CD4-positive, alpha-beta T cell treated with Interleukin-15 for 4 hours (primary cell): ENCODE measurements around the gene CDYL2.
A peak's percentile ranks its signal among the peaks of the same experiment; 100 is the strongest.
"Not testable (repeated sequence)": the region's sequence is repeated elsewhere in the genome, so short reads cannot be mapped to it uniquely, and the experiment has no call there.

Source experiments
- DNase-seq: peaks from one replicate; pipeline ENCODE4 v3.0.0-alpha.2; 2020; ENCODE audit warnings: low spot score

CDYL2 gene

DNA sequence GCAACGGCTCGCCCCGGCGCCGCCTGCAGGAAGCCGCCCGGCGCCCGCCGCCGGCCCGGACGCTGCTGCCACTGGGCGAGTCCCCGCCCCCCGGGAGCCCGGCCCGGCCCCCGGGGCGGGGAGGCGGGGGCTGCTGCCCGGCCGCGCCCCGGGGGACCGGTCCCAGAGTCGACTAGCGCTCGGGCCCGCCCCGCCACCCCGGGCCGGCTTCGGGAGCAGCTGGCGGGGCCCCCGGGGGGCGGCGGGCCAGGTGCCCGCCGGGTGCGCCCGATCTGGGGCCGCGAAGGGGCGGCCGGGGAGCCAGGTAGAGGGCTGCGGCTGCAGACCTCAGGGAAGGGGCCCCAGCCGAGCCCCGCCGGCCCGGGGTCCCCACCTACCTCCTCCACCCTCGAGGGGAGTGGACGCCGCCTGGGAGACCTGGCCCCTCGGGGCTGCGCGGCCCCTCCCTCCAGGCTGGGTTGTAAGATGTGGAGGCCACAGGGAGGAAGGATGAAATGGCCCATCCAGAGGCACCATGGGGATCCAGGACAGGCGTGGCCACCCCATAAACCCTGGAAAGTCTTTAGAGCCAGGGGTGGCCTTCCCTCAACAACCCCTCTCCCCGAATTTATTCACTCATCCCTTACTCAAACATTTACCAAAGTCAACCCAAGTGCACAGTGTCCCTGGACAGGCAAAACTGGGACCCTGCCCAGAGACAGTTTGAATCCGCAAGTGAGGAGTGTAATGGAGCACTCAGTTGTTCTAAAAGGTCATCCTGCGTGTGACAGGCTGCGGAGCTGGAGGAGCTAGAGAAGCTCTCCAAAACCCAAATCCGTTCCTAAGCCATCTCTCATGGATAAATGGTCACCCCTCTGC, at the start of gene CDYL2:
CDYL2 (minus strand) TSS at position 73 of the 858 bp plus-strand sequence. CDS start 425 bp downstream, outside the sequence.
- peak; percentile 46 for DNase-seq

GRCh38 chr16:80852261-80852872, 48.0 kb upstream of the CDYL2 start:
- no peak for DNase-seq

DNA sequence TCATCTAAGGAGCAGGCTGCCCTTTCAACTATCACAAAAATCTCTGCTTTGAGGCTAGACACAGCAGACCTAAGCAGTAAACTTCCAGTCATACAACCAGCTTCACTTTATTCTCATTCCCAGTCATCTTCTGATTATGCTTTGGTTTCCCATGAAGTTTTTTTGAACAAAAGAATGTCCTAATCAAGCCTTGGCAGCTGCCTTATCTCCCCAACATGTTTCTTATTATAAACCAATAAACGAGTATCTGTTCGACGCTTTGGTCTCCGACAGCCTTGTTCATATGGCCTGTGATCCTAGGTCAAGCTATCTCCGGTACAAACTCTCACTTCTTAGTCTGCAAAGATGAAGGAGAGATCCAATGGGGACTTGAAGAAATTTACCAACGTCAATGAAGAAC, 47.4 kb upstream of the CDYL2 start:
- DNase-seq = no peak

GRCh38 chr16:80850757-80851156, 46.4 kb upstream of the CDYL2 start:
- no peak for DNase-seq

DNA sequence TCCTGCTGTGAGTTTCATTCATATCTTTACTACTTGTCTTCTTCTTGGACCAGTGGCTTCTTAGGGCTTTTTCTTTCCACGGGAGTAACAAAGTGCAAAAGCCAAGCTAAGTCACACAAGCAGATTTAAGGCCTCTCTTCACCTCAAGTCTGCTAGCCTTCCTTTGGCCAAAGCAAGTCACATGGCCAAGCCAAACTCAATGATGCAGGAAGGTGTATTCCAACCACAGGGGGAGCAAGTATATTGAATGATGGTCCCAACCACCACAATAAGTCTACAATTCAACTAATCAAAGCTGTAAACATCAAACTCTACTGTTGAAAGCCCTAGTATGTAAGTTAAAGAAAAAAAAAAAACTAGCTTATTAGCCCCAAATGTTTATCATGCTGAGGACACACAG, 44.5 kb upstream of the CDYL2 start:
- no peak for DNase-seq

- DNase-seq = no peak
Measured at GRCh38 chr16:80846680-80847079, 42.3 kb upstream of the CDYL2 start.

GRCh38 chr16:80846275-80846674, 41.9 kb upstream of the CDYL2 start:
- DNase-seq = no peak

DNA sequence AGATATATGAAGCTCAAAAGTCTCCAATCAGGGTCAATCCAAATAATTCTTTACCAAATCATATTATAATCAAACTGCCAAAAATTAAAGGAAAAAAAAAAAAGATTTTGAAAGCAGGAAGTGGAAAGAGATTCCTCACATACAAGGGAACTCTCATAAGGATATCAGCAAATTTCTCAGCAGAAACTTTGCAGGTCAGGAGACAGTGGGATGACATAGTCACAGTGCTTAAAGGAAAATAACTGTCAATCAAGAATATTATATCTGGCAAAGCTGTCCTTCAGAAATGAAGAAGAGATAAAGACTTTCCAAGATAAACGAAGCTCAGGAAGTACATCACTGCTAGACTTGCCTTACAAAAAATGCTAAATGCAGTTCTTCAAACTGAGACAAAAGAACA, 40.0 kb upstream of the CDYL2 start:
- DNase-seq = no peak

DNA sequence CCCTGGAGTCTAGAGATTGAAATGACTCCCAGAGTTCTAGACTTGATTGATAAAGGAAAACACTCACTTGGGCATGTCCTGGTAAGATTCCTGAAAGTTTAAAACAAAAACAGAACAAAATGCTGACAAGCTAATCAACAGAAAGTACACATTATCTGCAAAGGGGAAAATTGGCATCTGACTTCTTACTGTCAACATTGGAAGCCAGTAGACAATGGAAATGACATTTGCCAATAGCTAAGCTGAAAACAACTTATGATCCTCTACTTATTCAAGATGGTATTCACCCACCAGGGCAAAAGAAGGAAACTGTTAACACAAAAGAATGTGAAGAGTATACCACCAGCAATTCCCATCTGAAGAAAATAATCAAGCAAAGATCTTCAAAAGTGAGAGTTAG, 36.8 kb upstream of the CDYL2 start:
- DNase-seq = no peak

GRCh38 chr16:80837533-80838147, 33.2 kb upstream of the CDYL2 start:
- no peak for DNase-seq

- no peak for DNase-seq
Measured at GRCh38 chr16:80836846-80837245, 32.4 kb upstream of the CDYL2 start.

GRCh38 chr16:80836202-80836601, 31.8 kb upstream of the CDYL2 start:
- DNase-seq = no peak

DNA sequence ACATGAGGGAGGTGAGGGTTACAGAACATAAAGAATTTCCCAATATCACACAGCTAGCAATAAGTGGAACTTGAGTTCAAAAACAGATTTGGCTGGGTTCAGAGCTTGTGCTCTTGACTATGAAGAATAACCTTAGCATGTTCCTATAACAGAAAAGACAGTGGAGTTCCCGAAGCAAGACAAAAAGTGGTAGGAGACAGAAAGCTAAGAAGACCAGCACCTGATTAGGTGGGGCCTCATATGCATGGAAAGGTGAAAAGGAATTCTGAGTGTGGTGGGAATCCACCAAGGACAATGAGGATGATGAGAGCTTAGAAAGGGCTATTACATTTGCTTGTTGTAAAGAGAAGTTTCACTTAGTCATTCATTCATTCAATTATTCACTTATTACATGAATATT, 26.6 kb upstream of the CDYL2 start:
- DNase-seq = no peak

DNA sequence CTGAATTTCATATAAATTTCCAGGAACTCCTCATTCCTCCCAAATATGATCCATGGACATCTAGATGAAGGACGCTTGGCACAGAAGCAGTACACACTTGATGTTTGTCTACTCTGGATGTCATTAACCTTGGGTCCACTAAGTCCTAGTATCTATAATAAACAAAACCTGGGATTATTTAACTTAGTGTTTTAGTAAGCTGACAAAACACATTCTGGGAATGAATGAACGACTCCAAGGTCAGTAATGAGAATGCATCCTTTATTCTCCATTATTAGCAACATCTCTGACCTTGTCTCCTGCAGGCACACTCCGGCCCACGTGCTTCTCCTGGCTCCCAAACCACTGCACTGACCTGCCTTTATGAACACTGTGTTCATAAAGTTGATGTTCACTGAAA, 24.1 kb upstream of the CDYL2 start:
- DNase-seq = no peak

DNA sequence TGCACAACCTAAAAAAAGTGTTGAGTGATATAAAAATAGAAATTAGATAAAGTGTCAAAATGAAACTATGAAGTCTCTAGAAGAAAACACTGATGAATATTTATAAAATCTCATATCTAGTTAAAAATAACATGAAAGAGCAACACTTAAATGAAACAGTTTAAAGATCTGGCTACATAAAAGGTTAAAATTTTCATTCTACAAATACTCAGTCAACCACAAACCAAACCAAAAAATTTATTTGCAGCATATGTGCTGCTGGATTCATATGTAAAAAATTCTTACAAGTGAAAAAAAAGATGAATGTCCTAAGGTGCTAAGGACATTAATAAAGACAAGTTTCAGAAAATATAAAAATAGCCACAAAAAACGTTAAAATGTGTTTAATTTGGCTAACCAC, 22.6 kb upstream of the CDYL2 start:
- no peak for DNase-seq

DNA sequence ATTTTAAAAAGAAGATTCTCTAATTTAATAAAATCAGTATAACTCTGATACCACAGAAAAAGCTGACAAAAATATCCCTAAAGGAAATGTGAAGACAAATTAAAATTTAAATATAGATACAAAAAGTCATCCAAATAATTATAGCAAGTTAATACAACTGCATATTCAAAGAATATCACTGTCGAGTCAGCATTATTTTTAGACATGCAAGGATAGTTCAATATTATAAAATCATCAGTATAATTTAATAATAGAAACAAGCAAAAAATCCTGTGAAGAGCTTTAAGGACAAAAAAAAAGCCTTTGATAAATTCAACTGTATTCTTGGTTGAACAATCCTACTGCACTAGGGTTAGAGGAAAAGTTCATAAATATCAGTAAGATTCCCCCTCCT, 21.0 kb upstream of the CDYL2 start:
- no peak for DNase-seq

GRCh38 chr16:80824623-80825364, 20.4 kb upstream of the CDYL2 start:
- DNase-seq = peak; percentile 63

- no peak for DNase-seq
Measured at GRCh38 chr16:80819988-80820387, 15.6 kb upstream of the CDYL2 start.

DNA sequence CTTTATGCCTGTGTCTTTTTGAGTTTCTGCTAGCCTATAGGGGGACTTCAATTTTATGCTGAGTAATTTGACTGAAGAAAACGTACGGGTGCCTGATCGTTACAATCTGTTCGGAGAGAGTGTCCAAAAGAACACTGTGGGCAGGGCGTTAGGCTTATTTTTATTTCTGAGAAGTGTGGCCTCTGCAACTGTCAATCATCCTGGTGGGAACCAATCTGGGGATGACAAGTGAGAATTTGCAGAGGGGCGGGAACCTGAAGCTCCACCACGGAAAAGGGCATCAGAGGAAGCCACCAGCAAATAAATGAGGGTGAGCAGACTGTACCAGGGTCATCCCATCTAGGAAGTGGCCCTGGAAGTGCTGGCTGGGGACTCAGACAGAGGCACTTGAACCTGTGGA, 12.0 kb upstream of the CDYL2 start:
- no peak for DNase-seq

DNA sequence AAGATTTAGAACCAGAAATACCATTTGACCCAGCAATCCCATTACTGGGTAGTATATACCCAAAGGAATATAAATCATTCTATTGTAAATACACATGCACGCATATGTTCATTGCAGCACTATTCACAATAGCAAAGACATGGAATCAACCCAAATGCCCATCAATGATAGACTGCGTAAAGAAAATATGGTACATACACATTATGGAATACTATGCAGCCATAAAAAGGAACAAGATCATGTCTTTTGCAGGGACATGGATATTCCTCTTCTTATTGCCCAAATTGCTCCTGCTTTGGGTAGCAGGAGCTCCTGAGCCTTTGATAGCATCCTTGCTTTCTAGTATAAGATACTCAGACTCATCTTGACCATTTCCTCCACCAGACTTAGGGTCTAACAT, 10.9 kb upstream of the CDYL2 start:
- not testable (repeated sequence) for DNase-seq

DNA sequence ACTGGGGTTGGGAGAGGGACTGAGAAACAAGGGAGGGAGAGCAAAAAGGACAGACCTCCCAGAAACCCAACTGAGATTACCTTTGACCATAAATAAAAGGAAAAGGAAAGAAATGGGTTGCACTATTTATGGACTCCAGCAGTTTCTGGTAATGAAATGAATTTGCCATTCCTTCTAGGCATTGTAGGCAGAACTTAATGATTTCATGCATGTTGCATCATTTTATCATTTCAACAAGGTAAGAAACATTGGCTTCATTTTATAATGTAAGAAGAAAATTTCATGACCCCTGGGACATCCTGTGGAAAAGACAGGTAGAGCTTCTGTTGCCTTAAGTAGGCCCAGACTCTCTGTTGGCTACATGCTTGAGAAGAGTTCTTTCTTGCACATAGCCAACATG, 8.2 kb upstream of the CDYL2 start:
- no peak for DNase-seq

DNA sequence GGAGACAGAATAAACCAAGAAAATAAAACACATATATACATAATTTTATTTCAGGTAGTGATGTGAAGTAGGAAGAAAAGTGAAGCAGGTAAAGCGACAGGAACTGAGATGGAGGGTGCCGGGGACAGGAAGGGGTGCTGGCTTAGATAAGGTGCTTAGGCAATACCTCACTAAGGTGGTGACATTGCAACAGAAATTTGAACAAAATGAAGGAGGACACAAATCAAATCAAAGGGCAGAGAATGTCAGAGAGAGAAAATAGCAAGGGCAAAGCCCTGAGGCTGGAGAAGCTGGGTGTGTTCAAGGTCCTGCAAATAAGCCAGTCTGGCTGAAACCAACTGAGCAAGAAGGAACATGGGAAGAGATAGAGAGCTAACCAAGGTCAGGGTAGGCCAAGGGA, 5.0 kb upstream of the CDYL2 start:
- no peak for DNase-seq

DNA sequence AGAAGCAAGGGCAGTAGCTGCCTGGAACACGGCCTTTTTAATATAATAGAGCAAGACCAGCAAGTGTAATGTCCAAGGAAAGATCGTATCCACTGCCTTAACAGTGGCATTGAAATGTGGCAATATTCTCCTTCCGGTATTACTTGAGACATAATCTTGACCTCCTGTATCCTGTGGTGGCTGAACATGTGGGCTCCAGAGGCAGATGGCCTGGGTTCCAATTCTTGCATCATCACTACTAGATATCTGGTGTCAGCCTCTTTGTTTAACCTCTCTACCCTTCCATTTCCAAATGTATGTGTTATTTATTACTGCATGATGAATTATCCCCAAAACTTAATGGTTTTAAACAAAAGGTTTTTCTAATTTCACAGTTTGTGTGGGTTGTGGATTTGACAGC, 3.5 kb upstream of the CDYL2 start:
- DNase-seq = no peak
